Activated CD4-positive, alpha-beta memory T cell treated with anti-CD3 and anti-CD28 coated beads for 36 hours (primary cell): ENCODE measurements around the gene SNED1. TPM values are rescaled to one million over a fixed set of nuclear protein-coding genes. Genes with fewer than 3 reads are reported as not detected.

Source experiments
- CTCF ChIA-PET: fragments of 350-600 bp; sonication (Branson Sonifier 250); formaldehyde crosslinking; loops from one replicate; lab custom pipeline; 2021; ENCODE audit warnings: antibody characterized with exemption, inconsistent platforms; lab: Charles Lee
- POLR2A ChIA-PET: fragments of 350-600 bp; sonication (Branson Sonifier 250); formaldehyde crosslinking; loops from one replicate; lab custom pipeline; 2021; ENCODE audit warnings: antibody characterized with exemption; lab: Charles Lee
- DNase-seq: peaks from one replicate; pipeline ENCODE4 v3.0.0-alpha.2; 2020
- H3K27ac Mint-ChIP-seq: one replicate; pipeline ENCODE4 v1.8.0; 2021; ENCODE audit warnings: mixed read lengths
- H3K27me3 Mint-ChIP-seq: one replicate; pipeline ENCODE4 v1.8.0; 2021; ENCODE audit warnings: mixed read lengths
- H3K36me3 Mint-ChIP-seq: one replicate; pipeline ENCODE4 v1.8.0; 2021; ENCODE audit warnings: mixed read lengths
- H3K4me1 Mint-ChIP-seq: one replicate; pipeline ENCODE4 v1.8.0; 2021; ENCODE audit warnings: low read depth, mixed read lengths
- H3K4me3 Mint-ChIP-seq: one replicate; pipeline ENCODE4 v1.8.0; 2021; ENCODE audit warnings: mild to moderate bottlenecking, mixed read lengths
- H3K9me3 Mint-ChIP-seq: one replicate; pipeline ENCODE4 v1.8.0; 2021; ENCODE audit warnings: mixed read lengths
- intact Hi-C: fragments of 100-400 bp; cut with micrococcal nuclease; formaldehyde crosslinking; loops from one replicate; pipeline ENCODE4 v1.15.1; 2023
- total RNA-seq, 2 experiments: library from RNA; stranded (reverse); gene quantifications; one replicate each; pipeline ENCODE4 v1.2.3, GENCODE V29; 2021

The SNED1 gene
- total RNA-seq, 2 experiments from 2014 or later = 2.6 to 3.8 TPM

GRCh38 chr2:240956935-240957655, 41.3 kb upstream of the SNED1 start:
- DNase-seq = peak; percentile 4
- H3K36me3 Mint-ChIP-seq = no peaks in the 10 kb centered on the region
- ChIA-PET POLR2A (no interaction called here), CTCF (no interaction called here)
- no peak overlapping the region for H3K27ac Mint-ChIP-seq
- no peak overlapping the region for H3K4me3 Mint-ChIP-seq
- intact Hi-C loops = no loop called here
- no peaks in the 10 kb centered on the region for H3K27me3 Mint-ChIP-seq
- no peaks in the 10 kb centered on the region for H3K9me3 Mint-ChIP-seq
- H3K4me1 Mint-ChIP-seq = no peaks in the 10 kb centered on the region

- CTCF ChIA-PET = no interaction called here
Observed at GRCh38 chr2:240957656-240958365, 40.6 kb upstream of the SNED1 start.

GRCh38 chr2:240958366-240959213, 39.8 kb upstream of the SNED1 start:
- no peaks in the 10 kb centered on the region for H3K9me3 Mint-ChIP-seq
- intact Hi-C loops = no loop called here
- peak; percentile 7 for DNase-seq
- no peaks in the 10 kb centered on the region for H3K4me1 Mint-ChIP-seq
- POLR2A ChIA-PET = no interaction called here
- no peaks in the 10 kb centered on the region for H3K27me3 Mint-ChIP-seq
- H3K27ac Mint-ChIP-seq = no peak overlapping the region
- no peak overlapping the region for H3K4me3 Mint-ChIP-seq
- H3K36me3 Mint-ChIP-seq = no peaks in the 10 kb centered on the region
- CTCF ChIA-PET = no interaction called here

More at GRCh38 chr2:240957656-240958365, 40.6 kb upstream of the SNED1 start:
- intact Hi-C loops = no loop called here
- H3K27me3 Mint-ChIP-seq = no peaks in the 10 kb centered on the region
- POLR2A ChIA-PET = no interaction called here
- H3K9me3 Mint-ChIP-seq = no peaks in the 10 kb centered on the region
- DNase-seq = peak; percentile 1
- H3K4me3 Mint-ChIP-seq = no peak overlapping the region
- H3K4me1 Mint-ChIP-seq = no peaks in the 10 kb centered on the region
- H3K36me3 Mint-ChIP-seq = no peaks in the 10 kb centered on the region
- H3K27ac Mint-ChIP-seq = no peak overlapping the region

GRCh38 chr2:240959214-240959940, 39.0 kb upstream of the SNED1 start:
- Mint-ChIP-seq H3K27ac (no peak overlapping the region), H3K27me3 (no peaks in the 10 kb centered on the region), H3K4me3 (no peak overlapping the region), H3K36me3 (no peaks in the 10 kb centered on the region), H3K9me3 (no peaks in the 10 kb centered on the region), H3K4me1 (no peaks in the 10 kb centered on the region)
- CTCF ChIA-PET = no interaction called here
- intact Hi-C loops = no loop called here
- DNase-seq = no peak
- POLR2A ChIA-PET = no interaction called here

- intact Hi-C loops = no loop called here
- peak; percentile 7 for DNase-seq
- no peaks in the 10 kb centered on the region for H3K4me1 Mint-ChIP-seq
- no peaks in the 10 kb centered on the region for H3K9me3 Mint-ChIP-seq
- POLR2A ChIA-PET = no interaction called here
- H3K4me3 Mint-ChIP-seq = no peak overlapping the region
- CTCF ChIA-PET = no interaction called here
- H3K27ac Mint-ChIP-seq = no peak overlapping the region
- H3K27me3 Mint-ChIP-seq = no peaks in the 10 kb centered on the region
- H3K36me3 Mint-ChIP-seq = no peaks in the 10 kb centered on the region
Observed at GRCh38 chr2:240959941-240960308, 38.5 kb upstream of the SNED1 start.

- no peaks in the 10 kb centered on the region for H3K27me3 Mint-ChIP-seq
- no peak overlapping the region for H3K27ac Mint-ChIP-seq
- H3K4me3 Mint-ChIP-seq = no peak overlapping the region
- H3K9me3 Mint-ChIP-seq = no peaks in the 10 kb centered on the region
- intact Hi-C loops = no loop called here
- ChIA-PET CTCF (no interaction called here), POLR2A (no interaction called here)
- no peaks in the 10 kb centered on the region for H3K36me3 Mint-ChIP-seq
- peak; percentile 6 for DNase-seq
- no peaks in the 10 kb centered on the region for H3K4me1 Mint-ChIP-seq
Observed at GRCh38 chr2:240960309-240960970, 38.0 kb upstream of the SNED1 start.

GRCh38 chr2:240960971-240961876, 37.2 kb upstream of the SNED1 start:
- Mint-ChIP-seq H3K36me3 (no peaks in the 10 kb centered on the region), H3K27me3 (no peaks in the 10 kb centered on the region), H3K4me1 (no peaks in the 10 kb centered on the region), H3K9me3 (no peaks in the 10 kb centered on the region), H3K27ac (no peak overlapping the region), H3K4me3 (no peak overlapping the region)
- POLR2A ChIA-PET = no interaction called here
- CTCF ChIA-PET = no interaction called here
- peak; percentile 5 for DNase-seq
- intact Hi-C loops = no loop called here

GRCh38 chr2:240961910-240962299, 36.5 kb upstream of the SNED1 start:
- Mint-ChIP-seq H3K27me3 (no peaks in the 10 kb centered on the region), H3K4me3 (no peak overlapping the region), H3K9me3 (no peaks in the 10 kb centered on the region), H3K4me1 (no peaks in the 10 kb centered on the region), H3K27ac (no peak overlapping the region), H3K36me3 (no peaks in the 10 kb centered on the region)
- DNase-seq = no peak
- intact Hi-C loops = no loop called here
- ChIA-PET POLR2A (no interaction called here), CTCF (no interaction called here)

- intact Hi-C loops = no loop called here
- H3K27ac Mint-ChIP-seq = no peak overlapping the region
- CTCF ChIA-PET = no interaction called here
- no peak overlapping the region for H3K4me3 Mint-ChIP-seq
- no peaks in the 10 kb centered on the region for H3K4me1 Mint-ChIP-seq
- peak; percentile 11 for DNase-seq
- POLR2A ChIA-PET = no interaction called here
- no peaks in the 10 kb centered on the region for H3K9me3 Mint-ChIP-seq
- no peaks in the 10 kb centered on the region for H3K36me3 Mint-ChIP-seq
- no peaks in the 10 kb centered on the region for H3K27me3 Mint-ChIP-seq
Observed at GRCh38 chr2:240962300-240963064, 35.9 kb upstream of the SNED1 start.

- intact Hi-C loops = no loop called here
- ChIA-PET CTCF (no interaction called here), POLR2A (no interaction called here)
- Mint-ChIP-seq H3K4me3 (no peak overlapping the region), H3K4me1 (no peaks in the 10 kb centered on the region), H3K9me3 (no peaks in the 10 kb centered on the region), H3K36me3 (no peaks in the 10 kb centered on the region), H3K27me3 (no peaks in the 10 kb centered on the region), H3K27ac (no peak overlapping the region)
- DNase-seq = peak; percentile 4
Observed at GRCh38 chr2:240963065-240963867, 35.2 kb upstream of the SNED1 start.
